ENCODE data around the gene MAN2B2.

DNA sequence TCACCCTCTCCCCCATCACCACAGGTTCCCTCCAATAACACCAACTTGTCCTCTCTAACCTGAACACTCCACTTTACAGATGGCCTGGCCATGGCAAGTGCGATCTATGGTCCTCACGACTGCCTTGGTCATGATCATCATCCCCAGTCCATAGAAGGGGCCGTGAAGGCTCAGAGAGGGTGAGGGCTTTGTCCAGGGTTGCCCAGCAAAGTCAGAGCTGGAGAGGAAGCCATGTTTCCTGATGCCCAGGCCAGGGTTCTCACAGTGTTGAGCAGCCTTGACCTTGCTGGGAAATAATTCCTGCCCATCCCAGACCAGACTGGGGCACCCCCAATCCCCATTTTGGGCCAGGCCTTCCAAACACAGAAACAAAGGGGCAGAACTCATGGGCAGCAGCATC is 42.9 kb upstream of the MAN2B2 start:
- TF ChIP-seq, protein P1, sequence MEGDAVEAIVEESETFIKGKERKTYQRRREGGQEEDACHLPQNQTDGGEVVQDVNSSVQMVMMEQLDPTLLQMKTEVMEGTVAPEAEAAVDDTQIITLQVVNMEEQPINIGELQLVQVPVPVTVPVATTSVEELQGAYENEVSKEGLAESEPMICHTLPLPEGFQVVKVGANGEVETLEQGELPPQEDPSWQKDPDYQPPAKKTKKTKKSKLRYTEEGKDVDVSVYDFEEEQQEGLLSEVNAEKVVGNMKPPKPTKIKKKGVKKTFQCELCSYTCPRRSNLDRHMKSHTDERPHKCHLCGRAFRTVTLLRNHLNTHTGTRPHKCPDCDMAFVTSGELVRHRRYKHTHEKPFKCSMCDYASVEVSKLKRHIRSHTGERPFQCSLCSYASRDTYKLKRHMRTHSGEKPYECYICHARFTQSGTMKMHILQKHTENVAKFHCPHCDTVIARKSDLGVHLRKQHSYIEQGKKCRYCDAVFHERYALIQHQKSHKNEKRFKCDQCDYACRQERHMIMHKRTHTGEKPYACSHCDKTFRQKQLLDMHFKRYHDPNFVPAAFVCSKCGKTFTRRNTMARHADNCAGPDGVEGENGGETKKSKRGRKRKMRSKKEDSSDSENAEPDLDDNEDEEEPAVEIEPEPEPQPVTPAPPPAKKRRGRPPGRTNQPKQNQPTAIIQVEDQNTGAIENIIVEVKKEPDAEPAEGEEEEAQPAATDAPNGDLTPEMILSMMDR (IDR thresholded peaks at IDR 0.05) = no peak
- TF ChIP-seq POLR2A (IDR thresholded peaks at IDR 0.05) = no peak
